Mucosa of stomach (tissue), 1 donor: ENCODE results near the gene ARL6IP4.

Experiments used
- H3K27me3 ChIP-seq: one replicate; pipeline ENCODE4 v1.7.0; 2013; ENCODE audit warnings: mild to moderate bottlenecking, low read length; ENCODE audit not compliant: control insufficient read depth, insufficient read depth
- H3K36me3 ChIP-seq: one replicate; pipeline ENCODE4 v1.7.0; 2013; ENCODE audit warnings: low read length; ENCODE audit not compliant: control insufficient read depth, insufficient read depth
- H3K4me1 ChIP-seq: one replicate; pipeline ENCODE4 v1.7.0; 2013; ENCODE audit warnings: mild to moderate bottlenecking, low read length; ENCODE audit not compliant: control insufficient read depth, insufficient read depth
- H3K4me3 ChIP-seq: one replicate; pipeline ENCODE4 v1.7.0; 2013; ENCODE audit warnings: low read length
- H3K9ac ChIP-seq: one replicate; pipeline ENCODE4 v1.7.0; 2013; ENCODE audit warnings: mild to moderate bottlenecking, low read length, moderate library complexity
- H3K9me3 ChIP-seq: one replicate; pipeline ENCODE4 v1.7.0; 2013; ENCODE audit warnings: mild to moderate bottlenecking, low read length, moderate library complexity; ENCODE audit not compliant: control insufficient read depth
- donor health status: Pancreatic carcinoma.

The ARL6IP4 gene

DNA sequence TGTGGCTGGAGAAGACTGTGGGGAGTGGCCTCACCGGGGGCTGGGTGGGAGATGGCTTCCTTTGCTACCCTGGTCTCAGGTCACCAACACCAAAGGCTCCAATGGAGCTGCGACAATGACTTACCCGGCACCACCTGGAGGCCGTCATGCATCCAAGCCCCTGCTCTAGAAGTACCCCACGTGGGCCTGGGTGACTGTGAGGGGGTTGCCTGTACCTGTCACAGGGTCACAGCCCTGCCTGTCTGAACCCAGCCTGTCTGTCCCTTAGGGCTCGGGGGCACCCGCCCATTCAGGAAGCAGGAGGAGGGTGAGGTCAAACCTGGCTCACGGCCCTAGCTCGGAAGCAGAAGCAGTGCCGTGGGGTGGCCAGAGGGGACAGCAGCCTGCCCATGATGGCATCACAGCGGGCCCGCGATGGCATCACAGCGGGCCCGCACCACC lies 33.1 kb upstream of the ARL6IP4 start:
- Histone ChIP-seq H3K4me1 (peaks cover 84% of the 10 kb centered on the region), H3K27me3 (no peaks in the 10 kb centered on the region), H3K9me3 (no peaks in the 10 kb centered on the region), H3K9ac (peak overlapping the region; percentile 56), H3K4me3 (no peak overlapping the region), H3K36me3 (no peaks in the 10 kb centered on the region)

DNA sequence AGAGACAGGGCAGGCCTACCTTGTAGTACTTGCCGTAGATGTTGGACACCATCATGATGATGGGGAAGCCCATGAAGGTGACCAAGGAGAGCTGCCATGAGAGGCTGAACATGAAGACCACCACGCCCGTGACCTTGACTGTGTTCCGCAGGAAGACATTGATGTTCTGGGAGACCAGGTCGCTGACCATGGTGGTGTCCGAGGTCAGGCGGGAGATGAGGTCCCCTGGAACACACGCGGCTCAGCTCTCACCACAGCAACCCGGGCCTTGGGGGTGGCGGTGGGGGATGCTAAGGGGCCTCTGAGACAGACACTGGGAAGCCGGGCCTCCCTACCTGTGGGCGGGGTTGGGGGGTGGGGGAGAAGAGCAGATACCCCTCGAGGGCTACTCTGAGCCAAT lies 31.9 kb upstream of the ARL6IP4 start:
- H3K4me3 ChIP-seq: no peak overlapping the region
- no peak overlapping the region for H3K9ac ChIP-seq
- H3K9me3 ChIP-seq: no peaks in the 10 kb centered on the region
- peaks cover 74% of the 10 kb centered on the region for H3K4me1 ChIP-seq
- H3K36me3 ChIP-seq: no peaks in the 10 kb centered on the region
- no peaks in the 10 kb centered on the region for H3K27me3 ChIP-seq

DNA sequence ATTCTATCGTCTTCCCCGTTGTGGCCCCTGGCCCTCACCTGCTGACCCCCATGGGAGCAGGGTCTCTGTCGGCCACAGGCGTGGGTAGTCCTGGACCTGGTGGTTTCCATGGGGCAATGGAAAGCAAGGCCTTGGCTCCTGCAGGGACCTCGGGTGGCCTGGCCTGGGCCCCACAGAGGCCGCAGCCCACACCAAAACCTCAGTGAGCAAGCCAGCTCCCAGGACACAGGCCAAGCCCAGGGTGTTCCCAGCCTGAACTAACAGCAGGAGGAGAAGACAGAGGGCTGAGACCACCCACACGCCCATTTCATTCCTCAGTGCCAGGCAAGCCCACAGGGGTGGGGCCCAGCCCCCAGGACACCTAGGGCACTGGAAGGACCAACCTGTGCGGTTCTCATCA lies 31.1 kb upstream of the ARL6IP4 start:
- no peaks in the 10 kb centered on the region for H3K27me3 ChIP-seq
- H3K4me1 ChIP-seq: peaks cover 66% of the 10 kb centered on the region
- no peak overlapping the region for H3K4me3 ChIP-seq
- no peaks in the 10 kb centered on the region for H3K9me3 ChIP-seq
- no peaks in the 10 kb centered on the region for H3K36me3 ChIP-seq
- no peak overlapping the region for H3K9ac ChIP-seq

DNA sequence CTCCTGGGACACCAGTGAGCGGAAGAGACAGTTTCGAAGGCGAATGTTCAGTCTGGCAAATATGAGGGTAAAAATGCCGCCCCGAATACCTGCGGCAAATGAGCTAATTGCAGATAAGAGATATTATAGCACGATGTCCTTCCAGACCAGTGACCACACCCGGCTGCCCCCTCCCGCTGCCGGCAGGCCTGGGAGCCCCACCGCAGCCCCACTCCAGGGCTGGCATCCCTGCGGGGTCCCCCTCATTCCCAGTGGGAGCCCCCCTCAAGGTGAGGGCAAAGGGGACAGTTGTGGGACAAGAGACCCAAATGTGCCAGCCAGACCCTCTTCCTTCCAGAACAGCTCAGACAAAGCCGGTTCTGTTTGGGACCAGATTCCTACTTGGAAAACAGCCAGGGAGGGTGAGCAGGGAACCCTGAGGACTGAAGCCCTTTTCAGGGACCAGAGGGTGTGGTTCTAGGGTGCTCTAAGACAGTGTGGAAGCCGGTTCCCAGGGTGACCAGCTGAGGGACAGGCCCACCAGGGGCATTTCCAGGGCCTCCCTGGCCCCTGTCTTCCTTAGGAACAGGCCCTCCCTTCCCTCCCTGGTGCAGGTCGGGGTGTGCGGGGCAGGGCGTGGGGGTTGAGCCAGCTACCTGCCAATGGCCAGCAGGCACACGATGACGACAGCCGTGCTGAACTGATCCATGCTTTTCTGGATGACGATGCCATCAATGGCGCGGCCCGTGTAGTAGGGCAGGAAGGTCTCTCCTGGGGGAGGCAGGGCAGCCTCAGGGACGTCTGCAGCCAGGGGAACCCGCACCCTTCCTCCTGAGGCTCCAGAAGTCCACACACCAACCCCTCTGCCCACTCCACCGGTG lies 30.4 kb upstream of the ARL6IP4 start:
- H3K27me3 ChIP-seq: no peaks in the 10 kb centered on the region
- H3K9me3 ChIP-seq: no peaks in the 10 kb centered on the region
- H3K36me3 ChIP-seq: no peaks in the 10 kb centered on the region
- H3K4me1 ChIP-seq: peaks cover 60% of the 10 kb centered on the region
- H3K9ac ChIP-seq: peak overlapping the region; percentile 13
- no peak overlapping the region for H3K4me3 ChIP-seq

DNA sequence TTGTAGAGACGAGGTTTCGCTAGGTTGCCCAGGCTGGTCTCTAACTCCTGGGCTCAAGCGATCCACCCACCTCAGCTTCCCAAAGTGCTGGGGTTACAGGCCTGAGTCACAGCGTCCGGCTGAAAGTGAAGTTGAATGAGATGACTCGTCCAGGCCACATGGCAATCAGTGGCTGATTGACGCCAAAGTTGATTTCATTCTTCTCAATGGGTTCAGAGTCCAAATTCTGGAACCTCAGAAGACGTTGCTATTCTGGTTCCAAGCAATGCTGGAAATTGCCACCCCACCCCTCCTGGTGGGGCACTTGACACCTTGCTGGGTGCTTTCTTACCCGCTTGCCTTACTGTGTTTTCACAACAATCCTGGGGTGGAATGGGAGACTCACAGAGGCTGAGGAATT lies 29.1 kb upstream of the ARL6IP4 start:
- peak overlapping the region; percentile 19 for H3K9ac ChIP-seq
- no peak overlapping the region for H3K4me3 ChIP-seq

DNA sequence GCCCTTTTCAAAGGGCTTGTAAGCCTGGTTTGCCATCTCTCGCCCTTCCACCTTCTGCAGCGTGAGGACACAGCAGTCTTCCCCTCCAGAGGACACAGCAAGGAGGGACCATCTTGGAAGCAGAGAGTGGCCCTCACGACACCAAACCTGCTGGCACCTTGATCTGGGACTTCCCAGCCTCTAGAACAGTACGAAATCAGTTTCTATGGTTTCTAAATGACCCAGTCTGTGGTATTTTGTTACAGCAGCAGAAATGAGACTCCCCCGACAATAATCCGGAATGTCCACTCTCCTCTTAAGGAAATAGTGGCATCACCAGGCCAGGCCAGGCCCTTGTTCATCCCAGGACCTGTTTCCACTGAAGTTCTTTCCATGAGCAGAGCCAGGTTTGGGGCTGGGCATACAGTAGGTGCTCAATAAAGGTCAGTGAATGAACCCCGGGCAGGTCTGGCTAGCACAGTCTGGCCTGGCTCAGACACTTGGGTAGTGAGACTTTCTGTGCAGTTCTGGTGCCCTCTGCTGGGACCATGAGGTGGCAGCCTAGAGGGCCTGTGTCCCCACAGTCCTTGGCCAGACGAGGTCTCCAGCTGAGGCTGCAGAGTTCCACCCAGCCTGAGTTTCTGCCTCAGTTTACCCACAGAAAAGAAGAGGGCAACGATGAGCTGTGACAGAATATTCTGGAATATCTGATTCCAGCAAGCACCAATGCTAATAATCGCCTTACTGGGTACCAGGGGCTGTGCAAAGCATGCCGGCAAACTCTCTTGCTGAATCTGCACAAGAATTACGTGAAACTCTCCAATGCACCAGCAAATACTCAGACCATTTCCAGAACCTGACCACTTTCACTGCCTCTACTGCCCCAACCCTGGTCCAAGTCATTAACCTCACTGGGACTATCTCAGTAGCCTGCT lies 28.2 kb upstream of the ARL6IP4 start:
- no peaks in the 10 kb centered on the region for H3K36me3 ChIP-seq
- H3K27me3 ChIP-seq: no peaks in the 10 kb centered on the region
- H3K4me1 ChIP-seq: peaks cover 40% of the 10 kb centered on the region
- H3K9me3 ChIP-seq: no peaks in the 10 kb centered on the region
- H3K9ac ChIP-seq: peak overlapping the region; percentile 19
- no peak overlapping the region for H3K4me3 ChIP-seq

More for the DNA sequence above, 29.1 kb upstream of the ARL6IP4 start:
- Histone ChIP-seq H3K4me1 (peaks cover 49% of the 10 kb centered on the region), H3K27me3 (no peaks in the 10 kb centered on the region), H3K36me3 (no peaks in the 10 kb centered on the region), H3K9me3 (no peaks in the 10 kb centered on the region)

DNA sequence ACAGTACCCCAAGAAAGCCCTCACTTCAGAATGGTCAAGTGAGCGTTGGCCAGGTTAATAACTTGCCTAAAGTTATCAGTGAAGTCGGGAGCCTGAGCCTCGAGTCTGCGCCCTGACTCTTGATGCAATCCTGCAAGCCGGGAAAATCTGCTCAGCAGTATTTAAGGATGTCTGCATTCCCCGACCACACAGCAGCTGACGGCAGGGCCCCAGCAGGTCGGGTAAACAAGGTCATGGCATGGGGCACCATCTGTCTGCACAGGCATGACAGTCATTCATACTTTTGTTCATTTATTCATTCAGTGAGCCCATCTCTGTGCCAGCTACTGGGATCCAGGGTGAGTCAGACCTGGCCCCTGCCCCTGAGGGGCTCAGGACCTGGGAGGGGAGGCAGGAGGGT lies 25.3 kb upstream of the ARL6IP4 start:
- no peak overlapping the region for H3K4me3 ChIP-seq
- H3K27me3 ChIP-seq: no peaks in the 10 kb centered on the region
- H3K4me1 ChIP-seq: peaks cover 19% of the 10 kb centered on the region
- no peak overlapping the region for H3K9ac ChIP-seq
- no peaks in the 10 kb centered on the region for H3K36me3 ChIP-seq
- no peaks in the 10 kb centered on the region for H3K9me3 ChIP-seq

DNA sequence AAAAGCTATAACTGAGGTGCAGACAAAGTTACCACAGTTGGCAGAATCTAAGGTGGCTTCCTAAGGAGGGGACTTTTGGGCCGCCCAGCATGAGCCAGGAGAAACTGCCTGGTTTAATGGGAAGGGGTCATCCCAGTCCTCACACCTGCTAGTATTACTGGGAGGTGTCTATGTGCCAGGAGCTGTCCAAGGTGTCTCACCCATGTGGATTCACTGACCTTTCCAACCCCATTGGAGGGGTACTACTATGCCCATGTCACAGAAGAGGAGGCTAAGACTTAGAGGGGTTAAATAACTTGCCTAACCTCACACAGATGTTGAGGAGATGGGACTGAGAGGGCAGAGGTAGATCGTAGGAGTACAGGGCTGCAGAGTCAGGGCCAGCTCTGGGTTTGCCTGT lies 24.4 kb upstream of the ARL6IP4 start:
- H3K36me3 ChIP-seq: no peaks in the 10 kb centered on the region
- peaks cover 11% of the 10 kb centered on the region for H3K4me1 ChIP-seq
- no peaks in the 10 kb centered on the region for H3K27me3 ChIP-seq
- no peak overlapping the region for H3K4me3 ChIP-seq
- H3K9me3 ChIP-seq: no peaks in the 10 kb centered on the region
- H3K9ac ChIP-seq: no peak overlapping the region

DNA sequence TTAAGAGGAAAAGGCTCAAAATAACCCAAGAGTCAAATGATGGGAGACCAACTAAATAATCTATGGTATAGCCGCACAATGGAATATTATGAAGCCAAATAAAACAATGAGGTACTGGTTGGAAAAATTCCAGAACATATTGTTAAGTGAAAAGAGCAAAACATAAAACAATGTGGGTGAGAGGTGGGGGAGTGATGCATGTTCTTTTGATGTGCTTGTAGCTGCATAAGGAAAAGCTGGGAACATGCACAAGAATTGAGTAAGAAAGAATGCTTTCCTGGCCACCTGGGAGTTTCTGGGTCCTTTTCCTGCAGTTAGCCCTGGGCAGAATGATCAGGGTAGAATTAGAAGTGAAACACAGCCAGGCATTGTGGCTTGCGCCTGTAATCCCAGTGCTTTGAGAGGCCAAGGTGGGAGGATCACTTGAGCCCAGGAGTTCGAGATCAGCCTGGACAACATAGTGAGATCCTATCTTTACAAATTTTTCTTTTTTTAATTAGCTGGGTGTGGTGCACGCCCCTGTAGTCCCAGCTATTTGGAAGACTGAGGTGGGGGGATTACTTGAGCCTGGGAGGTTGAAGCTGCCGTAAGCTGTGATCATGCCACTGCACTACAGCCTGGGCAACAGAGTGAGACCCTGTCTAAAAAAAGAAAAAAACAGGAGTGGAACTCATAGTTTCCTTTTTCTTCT lies 22.1 kb upstream of the ARL6IP4 start:
- H3K9me3 ChIP-seq: no peaks in the 10 kb centered on the region
- H3K4me1 ChIP-seq: peaks cover 17% of the 10 kb centered on the region
- no peak overlapping the region for H3K9ac ChIP-seq
- H3K36me3 ChIP-seq: no peaks in the 10 kb centered on the region
- no peak overlapping the region for H3K4me3 ChIP-seq
- no peaks in the 10 kb centered on the region for H3K27me3 ChIP-seq

DNA sequence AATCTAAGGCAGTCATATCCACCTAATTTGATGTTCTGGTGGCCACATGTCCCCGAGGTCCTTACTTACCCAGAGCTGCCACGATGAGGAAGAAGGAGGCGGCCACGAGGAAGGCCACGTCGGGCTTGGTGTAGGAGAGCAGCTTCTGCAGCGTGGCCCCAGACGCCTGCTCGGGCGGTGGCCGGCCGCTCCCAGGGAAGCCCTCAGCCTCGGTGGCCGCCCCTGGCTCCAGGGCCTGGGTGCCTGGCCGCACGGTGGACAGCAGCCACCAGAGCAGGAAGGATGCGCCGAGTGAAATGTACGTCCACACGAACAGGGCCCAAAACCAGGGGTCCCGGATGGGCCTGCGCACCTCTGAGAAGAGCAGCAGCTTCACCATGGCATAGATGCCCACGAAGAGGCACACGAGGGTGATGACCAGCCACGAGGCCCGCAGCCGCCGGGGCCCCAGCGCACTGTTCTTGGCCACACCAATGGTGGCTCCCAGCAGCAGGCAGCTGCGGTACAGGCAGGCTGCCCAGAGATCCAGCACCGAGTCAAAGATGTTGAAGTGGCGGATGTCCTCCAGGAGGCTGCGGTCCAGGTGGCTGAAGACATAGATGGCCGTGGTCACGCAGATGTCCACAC lies 20.8 kb upstream of the ARL6IP4 start:
- no peaks in the 10 kb centered on the region for H3K9me3 ChIP-seq
- H3K36me3 ChIP-seq: no peaks in the 10 kb centered on the region
- no peaks in the 10 kb centered on the region for H3K27me3 ChIP-seq
- H3K4me3 ChIP-seq: no peak overlapping the region
- peaks cover 30% of the 10 kb centered on the region for H3K4me1 ChIP-seq
- H3K9ac ChIP-seq: no peak overlapping the region

DNA sequence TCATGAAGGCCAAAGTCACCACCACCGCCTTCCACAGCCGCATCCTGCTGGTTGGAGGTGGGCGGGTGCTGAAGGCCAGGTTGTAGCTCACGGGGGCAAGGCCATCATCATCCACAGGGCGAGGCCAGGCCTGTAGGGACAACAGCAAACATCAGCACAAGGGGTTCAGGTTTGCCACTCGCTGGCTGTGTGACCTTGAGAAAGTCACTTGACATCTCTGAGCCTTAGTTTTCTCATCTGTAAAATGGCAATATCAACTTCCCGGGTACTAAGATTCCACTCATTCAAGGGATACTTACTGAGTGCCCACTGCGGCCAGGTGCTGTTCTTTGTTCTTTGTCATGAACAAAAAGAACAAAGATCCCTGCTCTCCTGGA lies 20.3 kb upstream of the ARL6IP4 start:
- H3K27me3 ChIP-seq: no peaks in the 10 kb centered on the region
- no peak overlapping the region for H3K4me3 ChIP-seq
- no peaks in the 10 kb centered on the region for H3K36me3 ChIP-seq
- H3K9ac ChIP-seq: no peak overlapping the region
- H3K9me3 ChIP-seq: no peaks in the 10 kb centered on the region
- H3K4me1 ChIP-seq: peaks cover 31% of the 10 kb centered on the region
